GM19193 (cell line): Measurements from ENCODE around the gene THAP8.

Source experiments
- POLR2A ChIP-seq: IDR thresholded peaks from 4 replicates; pipeline ENCODE4 v1.6.1; 2011; ENCODE audit not compliant: insufficient read depth, insufficient read length; ENCODE audit errors: extremely low read depth

Gene THAP8

GRCh38 chr19:36081894-36082293, 27.8 kb upstream of the THAP8 start:
- no peak for TF ChIP-seq POLR2A

- no peak for TF ChIP-seq POLR2A
Observed at GRCh38 chr19:36081385-36081784, 27.3 kb upstream of the THAP8 start.

GRCh38 chr19:36079389-36079945, 25.4 kb upstream of the THAP8 start:
- TF ChIP-seq POLR2A: no peak

GRCh38 chr19:36073121-36073876, 19.2 kb upstream of the THAP8 start:
- TF ChIP-seq POLR2A: no peak

GRCh38 chr19:36072081-36072480, 18.0 kb upstream of the THAP8 start:
- no peak for TF ChIP-seq POLR2A

GRCh38 chr19:36067681-36068080, 13.6 kb upstream of the THAP8 start:
- no peak for TF ChIP-seq POLR2A

- TF ChIP-seq POLR2A: no peak
Observed at GRCh38 chr19:36064826-36065225, 10.7 kb upstream of the THAP8 start.

GRCh38 chr19:36061367-36061766, 7.3 kb upstream of the THAP8 start:
- TF ChIP-seq POLR2A: no peak

- no peak for TF ChIP-seq POLR2A
Observed at GRCh38 chr19:36060430-36060829, 6.3 kb upstream of the THAP8 start.

- TF ChIP-seq POLR2A: no peak
Observed at GRCh38 chr19:36059180-36059910, 5.3 kb upstream of the THAP8 start.

GRCh38 chr19:36058481-36059179, 4.5 kb upstream of the THAP8 start:
- TF ChIP-seq POLR2A: no peak

GRCh38 chr19:36054733-36055686, 925 bp upstream of the THAP8 start, which contains the start of gene WDR62:
Gene WDR62, plus strand, starts transcription at chr19:36054897. Its CDS starts 75 bp downstream, at chr19:36054972.
- peak; percentile 66 for TF ChIP-seq POLR2A

- no peak for TF ChIP-seq POLR2A
Observed at GRCh38 chr19:36051637-36052036, 2.4 kb downstream of the THAP8 start.

- no peak for TF ChIP-seq POLR2A
Observed at GRCh38 chr19:36051236-36051635, 2.8 kb downstream of the THAP8 start.

GRCh38 chr19:36049080-36049698, 4.9 kb downstream of the THAP8 start:
- no peak for TF ChIP-seq POLR2A
